GM12892 (cell line): ENCODE data around the gene MSL3.

Source experiments
- POLR2A ChIP-seq: IDR thresholded peaks from 2 replicates; pipeline ENCODE4 v1.6.1; 2011; ENCODE audit warnings: low read depth, low read length, control low read depth
- POLR2AphosphoS5 ChIP-seq: IDR thresholded peaks from 2 replicates; pipeline ENCODE4 v1.6.1; 2011; ENCODE audit warnings: low read depth, low read length, control low read depth
- TAF1 ChIP-seq: IDR thresholded peaks from 2 replicates; pipeline ENCODE4 v1.6.1; 2011; ENCODE audit warnings: low read depth, mild to moderate bottlenecking, control low read depth, low read length, borderline replicate concordance

GRCh38 chrX:11739776-11740175, 18.3 kb upstream of the MSL3 start:
- TF ChIP-seq POLR2A, result no peak
- TF ChIP-seq POLR2AphosphoS5, result no peak
- TF ChIP-seq TAF1, result no peak
